ENCODE data around the gene HS6ST3. TPM values are rescaled to one million over a fixed set of nuclear protein-coding genes. Genes with fewer than 3 reads are reported as not detected.

The HS6ST3 gene
- total and polyA plus RNA-seq, 2 of the 13 experiments (the other 11 are each of a cell fraction or from before 2014, with no cell fraction given): not detected

DNA sequence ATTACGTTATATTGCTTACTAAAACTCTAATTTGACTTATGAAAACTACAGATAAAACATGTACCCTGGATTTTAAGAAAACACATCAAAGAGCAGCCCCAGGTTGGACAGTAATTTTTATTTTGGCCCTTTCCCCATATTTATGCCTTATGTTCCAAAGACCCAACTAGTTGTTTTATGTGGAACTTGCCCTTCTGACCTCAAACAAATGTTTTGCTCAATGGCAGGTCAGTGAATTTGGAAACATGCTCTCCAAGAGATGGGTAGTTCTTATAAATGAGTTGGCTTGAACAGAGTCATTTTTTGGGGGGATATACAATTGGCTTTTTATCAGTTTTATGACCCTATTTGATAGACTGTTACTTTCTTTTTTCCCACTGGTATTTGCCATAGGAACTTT lies 360.0 kb downstream of the HS6ST3 start:
- Histone ChIP-seq H3K4me2 (ENCODE audit: low read depth, low read length) (no peak overlapping the region), H3K4me3 (replicated peaks in 1 of 3; ENCODE audit: insufficient read depth in 1 of 3, low read depth in 2 of 3, low read length in 3 of 3) (no peak overlapping the region), H3K9me3 (ENCODE audit: low read length) (no peaks in the 10 kb centered on the region), H3K4me1 (ENCODE audit: insufficient read depth, low read length) (0 out of 2 replicates have a peak, but pooled peaks cover 7% of the 10 kb centered on the region), H3K9ac (ENCODE audit: insufficient read depth, low read depth, low read length) (no peak overlapping the region), H2AFZ (ENCODE audit: low read length) (no peak overlapping the region), H3K36me3 (replicated peaks in 1 of 2; ENCODE audit: control insufficient read depth in 1 of 2, insufficient read depth in 2 of 2, low read length in 2 of 2) (no peaks in the 10 kb centered on the region), H4K20me1 (ENCODE audit: insufficient read depth, low read length) (no peaks in the 10 kb centered on the region), H3K27ac (ENCODE audit: extremely low read length, insufficient read depth, low read length) (no peak overlapping the region), H3K27me3 (ENCODE audit: control insufficient read depth in 1 of 2, insufficient read depth in 2 of 2, low read length in 2 of 2) (peaks cover 0 to 7% of the 10 kb centered on the region in 2 experiments; a peak in 1 of 5 replicates), H3K79me2 (ENCODE audit: insufficient read depth, low read length) (no peaks in the 10 kb centered on the region)
- POLR2A ChIA-PET: no interaction called here
- DNase-seq (ENCODE audit: low spot score) (no peak), ATAC-seq (no peak), FAIRE-seq (no peak)
- 0% methylated on average over 1 of the region's 1 CpG for WGBS (ENCODE audit: low lambda C conversion rate)
- CTCF ChIA-PET (ENCODE audit: low intra/inter-chr PET ratio, low total read pairs): no interaction called here
- in situ Hi-C loops (cut with HindIII; ENCODE audit: extremely low pct_ligation_motif_present, low pct_unique_long_range_greater_than_20kb) (no loop called here), intact Hi-C loops (cut with micrococcal nuclease; ENCODE audit: unreplicated experiment) (no loop called here)
- TF ChIP-seq ZNF263 (CRISPR knock-in tag; IDR thresholded peaks at IDR 0.05): no peak
- TF ChIP-seq DNMT3B (CRISPR knock-in tag; conservative IDR thresholded peaks at IDR 0.05): no peak
- no peak for TF ChIP-seq ZNF432 (CRISPR knock-in tag; IDR thresholded peaks at IDR 0.05; ENCODE audit: borderline replicate concordance)
- no peak for TF ChIP-seq GATAD2A (CRISPR knock-in tag; IDR thresholded peaks at IDR 0.05)
- TF ChIP-seq, protein P1, sequence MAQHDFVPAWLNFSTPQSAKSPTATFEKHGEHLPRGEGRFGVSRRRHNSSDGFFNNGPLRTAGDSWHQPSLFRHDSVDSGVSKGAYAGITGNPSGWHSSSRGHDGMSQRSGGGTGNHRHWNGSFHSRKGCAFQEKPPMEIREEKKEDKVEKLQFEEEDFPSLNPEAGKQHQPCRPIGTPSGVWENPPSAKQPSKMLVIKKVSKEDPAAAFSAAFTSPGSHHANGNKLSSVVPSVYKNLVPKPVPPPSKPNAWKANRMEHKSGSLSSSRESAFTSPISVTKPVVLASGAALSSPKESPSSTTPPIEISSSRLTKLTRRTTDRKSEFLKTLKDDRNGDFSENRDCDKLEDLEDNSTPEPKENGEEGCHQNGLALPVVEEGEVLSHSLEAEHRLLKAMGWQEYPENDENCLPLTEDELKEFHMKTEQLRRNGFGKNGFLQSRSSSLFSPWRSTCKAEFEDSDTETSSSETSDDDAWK (CRISPR knock-in tag; IDR thresholded peaks at IDR 0.05): no peak
- TF ChIP-seq, protein P2, sequence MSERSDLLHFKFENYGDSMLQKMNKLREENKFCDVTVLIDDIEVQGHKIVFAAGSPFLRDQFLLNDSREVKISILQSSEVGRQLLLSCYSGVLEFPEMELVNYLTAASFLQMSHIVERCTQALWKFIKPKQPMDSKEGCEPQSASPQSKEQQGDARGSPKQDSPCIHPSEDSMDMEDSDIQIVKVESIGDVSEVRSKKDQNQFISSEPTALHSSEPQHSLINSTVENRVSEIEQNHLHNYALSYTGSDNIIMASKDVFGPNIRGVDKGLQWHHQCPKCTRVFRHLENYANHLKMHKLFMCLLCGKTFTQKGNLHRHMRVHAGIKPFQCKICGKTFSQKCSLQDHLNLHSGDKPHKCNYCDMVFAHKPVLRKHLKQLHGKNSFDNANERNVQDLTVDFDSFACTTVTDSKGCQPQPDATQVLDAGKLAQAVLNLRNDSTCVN (CRISPR knock-in tag; IDR thresholded peaks at IDR 0.05; ENCODE audit: borderline replicate concordance): no peak
- no peak for TF ChIP-seq ZNF292 (CRISPR knock-in tag; IDR thresholded peaks at IDR 0.05; ENCODE audit: borderline replicate concordance, low read depth)
- TF ChIP-seq IKZF5 (CRISPR knock-in tag; IDR thresholded peaks at IDR 0.05): no peak
- TF ChIP-seq ZNF816 (CRISPR knock-in tag; IDR thresholded peaks at IDR 0.05; ENCODE audit: borderline replicate concordance): no peak
- TF ChIP-seq JUND (CRISPR knock-in tag; IDR thresholded peaks at IDR 0.05): no peak
- no peak for TF ChIP-seq EEA1 (CRISPR knock-in tag; IDR thresholded peaks at IDR 0.05; ENCODE audit: borderline replicate concordance)
- TF ChIP-seq, protein P3, sequence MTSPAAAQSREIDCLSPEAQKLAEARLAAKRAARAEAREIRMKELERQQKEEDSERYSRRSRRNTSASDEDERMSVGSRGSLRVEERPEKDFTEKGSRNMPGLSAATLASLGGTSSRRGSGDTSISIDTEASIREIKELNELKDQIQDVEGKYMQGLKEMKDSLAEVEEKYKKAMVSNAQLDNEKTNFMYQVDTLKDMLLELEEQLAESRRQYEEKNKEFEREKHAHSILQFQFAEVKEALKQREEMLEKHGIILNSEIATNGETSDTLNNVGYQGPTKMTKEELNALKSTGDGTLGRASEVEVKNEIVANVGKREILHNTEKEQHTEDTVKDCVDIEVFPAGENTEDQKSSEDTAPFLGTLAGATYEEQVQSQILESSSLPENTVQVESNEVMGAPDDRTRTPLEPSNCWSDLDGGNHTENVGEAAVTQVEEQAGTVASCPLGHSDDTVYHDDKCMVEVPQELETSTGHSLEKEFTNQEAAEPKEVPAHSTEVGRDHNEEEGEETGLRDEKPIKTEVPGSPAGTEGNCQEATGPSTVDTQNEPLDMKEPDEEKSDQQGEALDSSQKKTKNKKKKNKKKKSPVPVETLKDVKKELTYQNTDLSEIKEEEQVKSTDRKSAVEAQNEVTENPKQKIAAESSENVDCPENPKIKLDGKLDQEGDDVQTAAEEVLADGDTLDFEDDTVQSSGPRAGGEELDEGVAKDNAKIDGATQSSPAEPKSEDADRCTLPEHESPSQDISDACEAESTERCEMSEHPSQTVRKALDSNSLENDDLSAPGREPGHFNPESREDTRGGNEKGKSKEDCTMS (CRISPR knock-in tag; conservative IDR thresholded peaks at IDR 0.05): no peak
- TF ChIP-seq ZNF24 (IDR thresholded peaks at IDR 0.05): no peak
- no TSS peak for BruUV-seq (replicated peaks)
